A549 (cell line): Measurements from ENCODE around the gene HOXC10. TPM values are rescaled to one million over a fixed set of nuclear protein-coding genes. Genes with fewer than 3 reads are reported as not detected.

Source experiments
- ATAC-seq, 2 experiments: fragments of 200-7000 bp in 1 of 2; fragments of >200 bp in 1 of 2; cut with Nextera tagmentation in 1 of 2; cut with Tn5 transposase in 1 of 2; 3 replicates each; pipeline versions ENCODE4 v1.8.0 to v1.9.1; 2018 to 2020; ENCODE audit warnings: mild to moderate bottlenecking in 1 of 2, moderate library complexity in 1 of 2
- CTCF ChIA-PET: fragments of 300-600 bp; sonication (Branson Sonifier 250); formaldehyde crosslinking; extraction: SDS; loops from one replicate; lab custom pipeline; 2021; ENCODE audit warnings: antibody characterized with exemption, inconsistent platforms; lab: Yijun Ruan, JAX
- POLR2A ChIA-PET: fragments of 350-600 bp; formaldehyde crosslinking; extraction: SDS; loops from one replicate; lab custom pipeline; 2021; ENCODE audit warnings: antibody characterized with exemption, inconsistent platforms; lab: Yijun Ruan, JAX
- DNase-seq, 2 experiments: peaks; one replicate each; pipeline versions ENCODE4 v3.0.0 to v3.0.0-alpha.2; 2011 to 2016; ENCODE audit warnings: low read depth in 1 of 2, low spot score in 1 of 2
- FAIRE-seq: peaks from 2 replicates; lab custom pipeline; 2011; peaks lifted over from hg19 to GRCh38; lab: Jason Lieb, UNC
- H3K27ac ChIP-seq, 2 experiments: fragments of >200 bp; sonication (Bioruptor Twin); formaldehyde crosslinking; 3 replicates each; pipeline ENCODE4 v1.5.1; 2016 to 2017
- H3K4me1 ChIP-seq: fragments of >200 bp; sonication (Bioruptor Twin); formaldehyde crosslinking; 3 replicates; pipeline ENCODE4 v1.6.1; 2016
- H3K4me2 ChIP-seq: fragments of >200 bp; sonication (Bioruptor Twin); formaldehyde crosslinking; 3 replicates; pipeline ENCODE4 v1.6.1; 2016
- H3K4me3 ChIP-seq: fragments of >200 bp; sonication (Bioruptor Twin); formaldehyde crosslinking; 3 replicates; pipeline ENCODE4 v1.5.1; 2016
- H3K9me3 ChIP-seq: fragments of >200 bp; sonication (Bioruptor Twin); formaldehyde crosslinking; 3 replicates; pipeline ENCODE4 v1.6.1; 2016
- BHLHE40 ChIP-seq: IDR thresholded peaks from 2 replicates; pipeline ENCODE4 v1.6.1; 2012; ENCODE audit warnings: low read depth, low read length, inconsistent platforms
- CEBPB ChIP-seq, 2 experiments: fragments of >200 bp in 1 of 2; sonication (Bioruptor Twin) in 1 of 2; formaldehyde crosslinking in 1 of 2; IDR thresholded peaks; 2 replicates each; pipeline ENCODE4 v1.6.1; 2012 to 2016
- CHD2 ChIP-seq: fragments of 150-350 bp; IDR thresholded peaks from 2 replicates; pipeline ENCODE4 v1.6.1; 2014; ENCODE audit warnings: low read length; ENCODE audit not compliant: partially characterized antibody
- CHD4 ChIP-seq: fragments of 200-600 bp; sonication (generic); IDR thresholded peaks from 2 replicates; pipeline ENCODE4 v1.6.1; 2016; ENCODE audit warnings: antibody characterized with exemption, mild to moderate bottlenecking, borderline replicate concordance
- CTCF ChIP-seq: fragments of >200 bp; sonication (Bioruptor Twin); formaldehyde crosslinking; IDR thresholded peaks from 3 replicates; pipeline ENCODE4 v1.5.1; 2016
- E2F6 ChIP-seq: IDR thresholded peaks from 2 replicates; pipeline ENCODE4 v1.6.1; 2012; ENCODE audit warnings: low read depth, borderline replicate concordance
- EHF ChIP-seq: fragments of 250-450 bp; sonication (Bioruptor Pico); IDR thresholded peaks from 2 replicates; pipeline ENCODE4 v1.5.0; 2020; ENCODE audit warnings: mild to moderate bottlenecking
- EHMT2 ChIP-seq: fragments of 200-600 bp; sonication (generic); IDR thresholded peaks from 2 replicates; pipeline ENCODE4 v1.6.1; 2016; ENCODE audit warnings: antibody characterized with exemption, low read depth, mild to moderate bottlenecking, moderate library complexity
- ELK1 ChIP-seq: fragments of 150-350 bp; IDR thresholded peaks from 2 replicates; pipeline ENCODE4 v1.6.1; 2014; ENCODE audit warnings: low read depth, mild to moderate bottlenecking, low read length
- FOSL2 ChIP-seq, 2 experiments: fragments of 450-650 bp in 1 of 2; fragments of >200 bp in 1 of 2; sonication (Bioruptor Twin) in 1 of 2; formaldehyde crosslinking; IDR thresholded peaks; 2 replicates each; pipeline versions ENCODE4 v1.5.0 to v1.6.1; 2016 to 2020; ENCODE audit warnings: mild to moderate bottlenecking in 1 of 2, moderate library complexity in 1 of 2
- FOXS1 ChIP-seq: fragments of 250-450 bp; sonication (Bioruptor Pico); IDR thresholded peaks from 2 replicates; pipeline ENCODE4 v1.5.0; 2020; ENCODE audit warnings: mild to moderate bottlenecking, moderate library complexity
- HOXB13 ChIP-seq: fragments of 250-450 bp; sonication (Bioruptor Pico); IDR thresholded peaks from 2 replicates; pipeline ENCODE4 v1.5.0; 2020; ENCODE audit warnings: low read depth, mild to moderate bottlenecking, moderate library complexity
- KDM1A ChIP-seq: fragments of 200-600 bp; sonication (generic); IDR thresholded peaks from 2 replicates; pipeline ENCODE4 v1.6.1; 2016; ENCODE audit warnings: low read depth, mild to moderate bottlenecking
- MAFK ChIP-seq: fragments of 450-650 bp; IDR thresholded peaks from 2 replicates; pipeline ENCODE4 v1.6.1; 2014; ENCODE audit not compliant: partially characterized antibody
- MAZ ChIP-seq: fragments of 150-350 bp; IDR thresholded peaks from 2 replicates; pipeline ENCODE4 v1.6.1; 2014; ENCODE audit warnings: antibody characterized with exemption, low read depth, low read length, borderline replicate concordance
- NPAS2 ChIP-seq: fragments of 250-450 bp; sonication (Bioruptor Pico); IDR thresholded peaks from 2 replicates; pipeline ENCODE4 v1.8.0; 2022; ENCODE audit warnings: mild to moderate bottlenecking, moderate library complexity, borderline replicate concordance
- POLR2A ChIP-seq: IDR thresholded peaks from 2 replicates; pipeline ENCODE4 v1.6.1; 2012; ENCODE audit warnings: mild to moderate bottlenecking, low read length
- POLR2AphosphoS2 ChIP-seq: conservative IDR thresholded peaks from 2 replicates; pipeline ENCODE4 v1.6.1; 2012; ENCODE audit warnings: low read length, improper control_type of control experiment, inconsistent platforms
- RAD21 ChIP-seq, 2 experiments: fragments of >200 bp in 1 of 2; sonication (Bioruptor Twin) in 1 of 2; formaldehyde crosslinking in 1 of 2; IDR thresholded peaks in 1 of 2; conservative IDR thresholded peaks in 1 of 2; 2 replicates in 1 of 2; 3 replicates in 1 of 2; pipeline ENCODE4 v1.6.1; 2012 to 2018; ENCODE audit warnings: inconsistent platforms in 1 of 2
- TFCP2L1 ChIP-seq: fragments of 250-450 bp; sonication (Bioruptor Pico); IDR thresholded peaks from 2 replicates; pipeline ENCODE4 v1.5.0; 2021; ENCODE audit warnings: mild to moderate bottlenecking
- ZC3H11A ChIP-seq: fragments of 450-650 bp; IDR thresholded peaks from 2 replicates; pipeline ENCODE4 v1.6.1; 2014; ENCODE audit warnings: antibody characterized with exemption, mild to moderate bottlenecking
- WGBS: methylation state at CpG from one replicate; pipeline ENCODE4 v1.1.6; 2017; ENCODE audit errors: missing lambda C conversion rate; 5-methylcytosine and 5-hydroxymethylcytosine counted together
- polyA plus RNA-seq, 4 experiments: library from polyadenylated mRNA; depleted of rRNA in 3 of 4; stranded (reverse); fragments of >200 nt; fragmentation: RNase III in 1 of 4; extraction: RNeasy Plus Mini Kit Qiagen cat#74134 plus additional on column Dnase treatment in 1 of 4; gene quantifications; 2 replicates in 3 of 4; 3 replicates in 1 of 4; pipeline ENCODE4 v1.2.3, GENCODE V29; 2011 to 2017

The HOXC10 gene
- polyA plus RNA-seq, 2 of the 4 experiments (the other 2 are of a cell fraction) = 2.9 to 3.2 TPM

- Histone ChIP-seq H3K4me1 (peaks cover 24% of the 10 kb centered on the region), H3K4me2 (peak overlapping the region; percentile 87), H3K4me3 (no peak overlapping the region), H3K27ac (peak overlapping the region in 1 of 2 experiments; percentile 11; a peak in 1 of 6 replicates), H3K9me3 (no peaks in the 10 kb centered on the region)
- 63% methylated on average over 27 of the region's 27 CpGs for WGBS
- POLR2A ChIA-PET = interaction anchor here (0.5 to 1.7 kb wide), 3 partner anchors 9 to 27 kb away, joined by 3 to 5 read pairs (median 4); partner anchors contain the start of genes HOXC8 and HOXC9
- FAIRE-seq (no peak), DNase-seq (no peak), ATAC-seq (no peak)
- TF ChIP-seq CHD4 = no peak
- TF ChIP-seq CTCF = no peak
- TF ChIP-seq MAFK = no peak
- TF ChIP-seq CHD2 = no peak
- no peak for TF ChIP-seq EHMT2
- no peak for TF ChIP-seq E2F6
- CTCF ChIA-PET = interaction anchor here (0.6 to 28.7 kb wide), 24 partner anchors 9 to 304 kb away, joined by 3 to 1074 read pairs (median 6); partner anchors contain the start of genes HOXC5, HOXC8, HOXC9 and SMUG1
Measured at GRCh38 chr12:53990311-53991076, 5.5 kb downstream of the HOXC10 start.

GRCh38 chr12:53991077-53991460 lies 6.1 kb downstream of the HOXC10 start:
- DNase-seq (no peak), FAIRE-seq (no peak), ATAC-seq (no peak)
- ChIA-PET CTCF (interaction anchor here (0.7 to 28.7 kb wide), 25 partner anchors 9 to 303 kb away, joined by 3 to 1074 read pairs (median 5); partner anchors contain the start of genes HOXC5, HOXC8, HOXC9 and SMUG1), POLR2A (interaction anchor here (1.3 to 1.7 kb wide), 2 partner anchors 9 to 26 kb away, joined by 4 to 5 read pairs; partner anchors contain the start of gene HOXC9)
- TF ChIP-seq FOSL2 (IDR thresholded peaks at IDR 0.05) (no peak), FOSL2 (CRISPR knock-in tag; IDR thresholded peaks at IDR 0.05) (no peak), FOXS1 (CRISPR knock-in tag) (no peak), BHLHE40 (no peak), ELK1 (no peak), RAD21 (conservative IDR thresholded peaks at IDR 0.05 in 1 of 2, IDR thresholded peaks at IDR 0.05 in 1 of 2) (no peak), TFCP2L1 (CRISPR knock-in tag) (no peak), HOXB13 (no peak), EHF (CRISPR knock-in tag) (no peak), CEBPB (IDR thresholded peaks at IDR 0.05) (no peak), POLR2A (no peak), CTCF (no peak), MAZ (no peak), POLR2AphosphoS2 (no peak), ZC3H11A (no peak), MAFK (no peak), NPAS2 (CRISPR knock-in tag) (no peak), KDM1A (no peak)
- Histone ChIP-seq H3K4me2 (no peak overlapping the region), H3K4me3 (no peak overlapping the region), H3K4me1 (peaks cover 22% of the 10 kb centered on the region), H3K27ac (peak overlapping the region in 1 of 2 experiments; percentile 20; a peak in 1 of 6 replicates), H3K9me3 (no peaks in the 10 kb centered on the region)
- WGBS = 49% methylated on average over 8 of the region's 8 CpGs
